Measurements from ENCODE around the gene CTSA.
"Not testable (repeated sequence)": the region's sequence is repeated elsewhere in the genome, so short reads cannot be mapped to it uniquely, and the experiment has no call there.

Gene CTSA

GRCh38 chr20:45867136-45867818, 23.9 kb upstream of the CTSA start:
- DNase-seq, result no peak

- peak; percentile 60 for DNase-seq
Measured at GRCh38 chr20:45867819-45868176, 23.3 kb upstream of the CTSA start.

DNA sequence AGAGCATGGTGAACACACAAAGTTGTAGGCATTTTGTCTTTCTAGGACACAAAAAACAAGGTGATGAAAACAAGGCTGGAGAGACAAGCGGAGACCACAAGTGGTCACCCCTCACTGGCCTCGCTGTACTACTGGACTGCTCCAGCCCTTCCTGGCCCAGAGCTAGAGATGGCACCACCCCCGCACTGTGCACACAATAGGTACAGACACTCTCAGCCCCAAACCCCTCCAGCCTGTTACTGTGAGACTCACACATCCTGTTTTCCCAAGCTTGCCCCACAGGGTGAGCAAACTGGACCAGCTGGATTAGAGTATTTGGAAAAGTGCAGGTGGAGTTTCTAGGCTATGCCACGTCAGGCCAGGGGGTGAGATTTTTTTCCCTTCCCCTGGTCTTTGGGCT, 18.5 kb upstream of the CTSA start:
- no peak for DNase-seq

DNA sequence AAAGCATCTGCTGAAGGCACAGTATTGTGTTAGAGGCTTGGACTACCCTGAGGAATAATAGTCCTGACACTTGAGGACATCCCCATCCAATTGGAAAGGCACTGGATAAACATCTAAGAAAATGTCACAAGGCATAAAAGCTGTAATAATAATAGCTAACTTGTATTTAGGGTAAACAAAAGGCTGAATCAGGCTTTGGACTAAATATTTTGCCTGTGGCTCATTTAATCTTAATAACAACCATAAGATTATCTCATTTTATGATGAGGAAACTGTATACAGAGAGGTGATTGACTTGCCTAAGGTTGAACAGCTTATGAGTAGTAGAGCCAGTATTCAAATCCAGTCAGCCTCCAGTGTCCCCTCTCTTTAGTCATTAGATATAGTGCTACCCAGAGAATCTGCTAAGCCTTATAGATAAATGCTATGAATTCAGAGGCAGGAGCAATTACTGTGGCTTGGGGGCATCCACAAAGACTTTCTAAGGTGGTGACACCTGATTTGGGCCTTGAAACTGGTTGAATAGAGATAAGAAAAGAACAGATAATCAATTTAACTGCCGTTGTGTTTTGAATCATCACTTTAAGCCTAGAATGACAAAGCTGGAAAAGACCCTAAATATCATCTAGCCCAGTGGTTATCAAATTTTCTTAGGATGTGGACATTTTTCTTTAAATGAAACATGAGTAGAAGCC, 17.6 kb upstream of the CTSA start:
- no peak for DNase-seq

DNA sequence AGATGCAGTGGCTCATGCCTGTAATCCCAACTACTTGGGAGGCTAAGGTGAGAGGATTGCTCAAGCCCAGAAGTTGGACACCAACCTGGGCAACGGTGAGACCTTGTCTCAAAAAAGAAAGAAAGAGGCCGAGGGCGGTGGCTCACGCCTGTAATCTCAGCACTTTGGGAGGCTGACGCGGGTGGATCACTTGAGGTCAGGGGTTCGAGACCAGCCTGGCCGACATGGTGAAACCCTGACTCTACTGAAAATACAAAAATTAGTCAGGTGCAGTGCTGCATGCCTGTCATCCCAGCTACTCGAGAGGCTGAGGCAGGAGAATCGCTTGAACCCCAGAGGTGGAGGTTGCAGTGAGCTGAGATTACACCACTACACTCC, 17.0 kb upstream of the CTSA start:
- DNase-seq, result not testable (repeated sequence)

DNA sequence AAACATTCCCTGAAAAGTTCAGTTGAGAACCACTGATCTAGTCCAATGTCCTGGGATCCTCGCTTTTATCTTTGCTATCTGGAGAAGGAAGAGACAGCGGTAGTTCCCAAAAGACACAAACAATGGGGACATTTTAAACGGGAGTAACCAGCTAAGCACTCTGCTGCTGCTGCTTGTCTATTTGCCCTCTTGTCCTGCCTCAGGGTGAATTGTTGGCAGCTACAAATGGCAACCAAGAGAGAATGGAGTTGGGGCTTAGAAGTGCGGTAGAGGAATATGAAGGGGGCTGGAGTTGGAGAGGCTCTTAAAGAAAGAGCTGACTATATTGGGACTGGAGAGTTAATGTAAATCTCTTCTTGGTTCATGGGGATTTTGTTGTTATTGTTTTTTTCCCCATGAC, 16.6 kb upstream of the CTSA start:
- DNase-seq, result no peak

DNA sequence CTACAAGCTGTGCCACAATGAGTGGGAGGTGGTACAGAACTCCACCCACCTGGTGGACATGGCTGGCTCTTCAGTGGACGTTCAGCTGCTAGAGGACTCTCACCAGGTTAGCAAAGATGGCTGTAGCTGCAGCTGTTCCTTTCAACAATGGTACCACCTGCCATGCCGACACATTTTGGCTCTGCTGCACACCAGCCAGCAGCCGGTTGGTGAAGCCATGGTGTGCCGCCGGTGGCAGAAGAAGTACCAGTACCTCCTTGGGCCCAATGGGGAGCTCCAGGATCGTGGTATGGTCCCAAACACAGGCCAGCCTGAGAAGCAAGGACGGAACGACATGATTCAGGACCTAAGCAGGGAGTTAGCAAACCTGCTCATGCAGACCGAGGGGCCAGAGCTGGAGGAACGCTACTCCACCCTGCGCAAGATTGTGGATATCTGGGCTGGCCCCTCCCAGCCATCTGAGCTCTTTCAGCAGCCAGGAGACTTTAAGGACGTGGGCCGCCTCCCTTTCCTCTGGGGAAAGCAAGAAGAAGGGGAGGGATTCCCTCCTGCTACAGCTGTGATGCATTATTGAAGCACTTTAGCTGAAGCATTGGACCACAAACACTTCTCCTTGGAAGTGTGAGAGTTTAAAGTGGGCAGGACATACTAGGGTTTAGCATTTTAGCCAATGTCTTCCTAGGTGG, 12.9 kb upstream of the CTSA start:
- no peak for DNase-seq

- DNase-seq, result peak; percentile 99
Measured at GRCh38 chr20:45880988-45881788, 9.9 kb upstream of the CTSA start, which contains the start of gene ZSWIM1. ZSWIM1 (plus strand) TSS chr20:45881227; CDS start chr20:45882593, 1,366 bp downstream.

DNA sequence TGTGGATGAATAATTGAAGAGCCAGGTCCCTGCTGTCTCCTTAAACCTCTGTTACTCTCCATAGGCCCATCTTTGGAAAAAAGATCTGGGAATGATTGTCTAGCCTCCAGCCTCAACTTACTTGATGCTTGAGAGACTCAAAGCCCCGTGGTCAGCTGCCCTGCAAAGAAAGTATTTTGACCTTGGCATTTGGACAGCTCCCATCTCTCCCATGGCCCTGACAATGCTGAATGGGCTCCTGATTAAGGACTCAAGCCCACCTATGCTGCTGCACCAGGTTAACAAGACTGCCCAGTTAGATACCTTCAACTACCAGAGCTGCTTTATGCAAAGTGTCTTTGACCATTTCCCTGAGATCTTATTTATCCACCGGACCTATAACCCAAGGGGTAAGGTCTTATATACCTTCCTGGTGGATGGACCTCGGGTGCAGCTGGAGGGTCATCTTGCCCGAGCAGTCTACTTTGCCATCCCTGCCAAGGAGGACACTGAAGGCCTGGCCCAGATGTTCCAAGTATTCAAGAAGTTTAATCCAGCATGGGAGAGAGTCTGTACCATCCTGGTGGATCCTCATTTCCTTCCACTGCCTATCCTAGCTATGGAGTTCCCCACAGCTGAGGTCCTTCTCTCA, 8.6 kb upstream of the CTSA start:
- no peak for DNase-seq

DNA sequence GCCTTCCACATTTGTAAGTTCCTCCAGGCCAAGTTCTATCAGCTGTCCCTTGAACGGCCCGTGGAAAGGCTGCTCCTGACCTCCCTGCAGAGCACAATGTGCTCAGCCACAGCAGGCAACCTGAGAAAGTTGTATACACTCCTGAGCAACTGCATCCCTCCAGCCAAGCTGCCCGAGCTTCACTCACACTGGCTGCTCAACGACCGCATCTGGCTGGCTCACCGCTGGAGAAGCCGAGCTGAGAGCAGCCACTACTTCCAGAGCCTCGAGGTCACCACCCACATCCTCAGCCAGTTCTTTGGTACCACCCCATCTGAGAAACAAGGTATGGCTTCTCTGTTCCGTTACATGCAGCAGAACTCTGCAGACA, 8.1 kb upstream of the CTSA start:
- DNase-seq, result no peak

- no peak for DNase-seq
Measured at GRCh38 chr20:45886590-45887345, 4.4 kb upstream of the CTSA start.

- DNase-seq, result no peak
Measured at GRCh38 chr20:45887346-45887715, 3.8 kb upstream of the CTSA start, which contains the start of gene SPATA25. SPATA25 (minus strand) TSS chr20:45887622; CDS start chr20:45887590, 32 bp downstream.

DNA sequence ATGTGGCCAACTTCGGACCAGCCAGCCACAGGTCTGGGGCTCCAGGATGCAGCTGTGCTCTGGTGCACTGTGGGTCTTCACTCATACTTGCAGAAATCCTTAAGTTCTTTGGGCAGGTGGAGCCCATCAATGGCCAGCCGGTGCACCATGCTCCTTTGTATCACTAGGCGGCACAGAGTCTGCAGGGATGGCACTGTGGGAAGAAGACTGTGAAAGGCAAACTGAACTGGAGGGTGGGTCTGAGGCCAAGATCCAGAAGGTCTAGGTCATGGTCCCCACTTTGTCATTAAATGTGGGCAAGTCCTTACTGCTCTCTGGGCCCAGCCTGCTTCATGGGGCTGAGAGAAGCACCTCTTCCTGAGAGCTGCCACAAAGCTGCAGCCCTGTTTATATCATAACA, 2.5 kb upstream of the CTSA start:
- DNase-seq, result no peak

- DNase-seq, result peak; percentile 81
Measured at GRCh38 chr20:45890077-45890984, 804 bp upstream of the CTSA start.

- DNase-seq, result peak; percentile 11
Measured at GRCh38 chr20:45892049-45892825, 1.1 kb downstream of the CTSA start.

DNA sequence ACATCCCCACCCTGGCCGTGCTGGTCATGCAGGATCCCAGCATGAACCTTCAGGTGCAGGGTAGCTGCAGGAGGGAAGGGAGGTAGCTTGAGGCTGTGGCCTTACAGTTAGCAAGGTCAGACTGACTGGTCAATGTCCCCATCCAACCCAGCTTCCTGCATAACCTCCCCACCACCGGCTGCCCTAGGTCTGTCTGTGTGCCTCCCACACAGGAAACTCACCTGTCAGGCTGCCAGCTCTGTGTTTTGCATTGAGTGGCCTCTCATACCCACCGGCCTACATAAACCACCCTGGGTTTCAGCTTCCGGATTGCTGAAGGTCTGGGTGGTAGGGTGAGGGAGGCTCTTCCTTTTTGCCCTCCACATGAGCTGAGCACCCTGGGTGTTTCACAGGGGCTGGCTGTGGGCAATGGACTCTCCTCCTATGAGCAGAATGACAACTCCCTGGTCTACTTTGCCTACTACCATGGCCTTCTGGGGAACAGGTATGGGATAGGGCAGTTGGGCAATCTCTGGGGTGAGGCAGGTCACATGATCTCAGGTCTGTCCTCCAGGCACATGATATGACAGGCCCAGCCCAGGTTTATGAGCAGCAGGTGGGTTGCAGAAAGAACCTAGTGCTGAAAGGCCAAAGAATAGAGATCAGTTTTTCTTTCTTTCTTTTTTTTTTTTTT, 1.8 kb downstream of the CTSA start:
- no peak for DNase-seq

DNA sequence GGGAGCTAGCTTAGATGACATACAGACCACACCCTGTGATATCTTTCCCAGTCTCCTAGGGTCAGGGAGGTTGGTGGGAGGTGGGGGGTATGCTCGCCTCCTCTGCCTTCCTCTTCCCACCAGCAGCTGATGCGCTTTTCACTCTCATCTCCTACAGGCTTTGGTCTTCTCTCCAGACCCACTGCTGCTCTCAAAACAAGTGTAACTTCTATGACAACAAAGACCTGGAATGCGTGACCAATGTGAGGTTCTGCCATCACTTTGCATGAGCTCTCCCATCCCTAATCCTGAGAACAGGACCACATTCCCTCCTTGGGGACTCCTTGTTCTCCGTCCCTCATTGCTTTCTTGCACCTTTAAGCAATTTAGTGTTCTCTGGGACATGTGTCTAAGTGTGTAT, 2.7 kb downstream of the CTSA start:
- DNase-seq, result no peak

DNA sequence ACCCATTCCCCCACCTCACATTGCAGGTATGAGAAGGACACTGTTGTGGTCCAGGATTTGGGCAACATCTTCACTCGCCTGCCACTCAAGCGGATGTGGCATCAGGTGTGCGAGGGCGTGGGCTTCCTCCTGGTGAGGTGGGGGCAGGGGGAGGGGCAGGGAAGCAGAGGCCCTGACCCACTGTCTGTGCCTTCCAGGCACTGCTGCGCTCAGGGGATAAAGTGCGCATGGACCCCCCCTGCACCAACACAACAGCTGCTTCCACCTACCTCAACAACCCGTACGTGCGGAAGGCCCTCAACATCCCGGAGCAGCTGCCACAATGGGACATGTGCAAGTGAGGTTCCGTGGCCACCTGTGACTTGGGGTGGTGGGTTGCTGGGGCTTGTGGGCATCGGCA, 3.7 kb downstream of the CTSA start:
- DNase-seq, result no peak

DNA sequence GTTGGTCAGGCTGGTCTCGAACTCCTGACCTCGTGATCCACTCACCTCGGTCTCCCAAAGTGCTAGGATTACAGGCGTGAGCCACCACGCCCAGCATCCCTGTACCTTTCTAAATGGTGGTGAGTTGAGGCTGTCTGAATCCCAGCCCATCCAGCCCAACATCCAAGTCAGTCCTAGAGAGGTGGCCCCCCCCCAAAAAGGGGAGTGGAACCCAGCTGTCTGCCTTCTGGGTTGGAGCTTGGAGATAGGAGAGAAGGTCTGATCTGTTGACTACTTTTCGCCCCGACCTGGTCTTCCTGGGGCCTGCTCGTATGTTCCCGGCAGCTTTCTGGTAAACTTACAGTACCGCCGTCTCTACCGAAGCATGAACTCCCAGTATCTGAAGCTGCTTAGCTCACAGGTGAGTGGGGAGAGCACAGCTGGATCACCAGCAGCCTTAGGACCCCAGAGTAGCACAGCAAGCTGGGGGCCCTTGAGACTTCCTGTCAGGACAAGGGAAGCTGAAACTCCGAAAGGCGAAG, 5.6 kb downstream of the CTSA start:
- DNase-seq, result no peak

All from fibroblast of upper back skin (primary cell).